K562 (cell line): Measurements from ENCODE around the gene RIT2. TPM values are rescaled to one million over a fixed set of nuclear protein-coding genes. Genes with fewer than 3 reads are reported as not detected.

Experiments
- ATAC-seq: fragments of 200-7000 bp; cut with Tn5 transposase; 3 replicates; pipeline ENCODE4 v1.9.1; 2020; ENCODE audit warnings: moderate library complexity
- BruUV-seq: library from RNA; stranded (reverse); fragments of 400-500 nt; replicated peaks from 2 replicates; lab custom pipeline; 2021; lab: Mats Ljungman, UMichigan
- CTCF ChIA-PET: fragments of 300-600 bp; formaldehyde crosslinking; extraction: SDS; loops from one replicate; lab custom pipeline; 2021; ENCODE audit warnings: low intra/inter-chr PET ratio; lab: Yijun Ruan, JAX
- POLR2A ChIA-PET: fragments of 300-600, 350-650 bp; sonication (Branson Sonifier 250); formaldehyde crosslinking; extraction: SDS; loops from one replicate; lab custom pipeline; 2021; ENCODE audit warnings: antibody characterized with exemption, inconsistent platforms; lab: Yijun Ruan, JAX
- DNase-seq, 4 experiments: peaks; one replicate each; pipeline versions ENCODE4 v3.0.0 to v3.0.0-alpha.2; 2011 to 2018; ENCODE audit warnings: low spot score in 3 of 4, mixed read lengths in 3 of 4; ENCODE audit errors: extremely low read depth in 1 of 4
- FAIRE-seq: peaks from 2 replicates; lab custom pipeline; 2011; peaks lifted over from hg19 to GRCh38; lab: Jason Lieb, UNC
- H2AFZ ChIP-seq: 2 replicates; pipeline ENCODE4 v1.6.0; 2011; ENCODE audit warnings: low read depth, low read length, control low read depth, inconsistent platforms
- H3K27ac ChIP-seq: fragments of 200-600 bp; 3 replicates; pipeline ENCODE4 v1.8.0; 2011; ENCODE audit warnings: low read depth, mild to moderate bottlenecking, control low read depth, inconsistent platforms, low read length, moderate library complexity, mixed read lengths; ENCODE audit errors: extremely low read depth
- H3K27me3 ChIP-seq, 2 experiments: fragments of 300-600 bp in 1 of 2; 2 replicates in 1 of 2; 3 replicates in 1 of 2; pipeline versions ENCODE4 v1.6.0 to v1.8.0; 2011; ENCODE audit warnings: inconsistent platforms in 2 of 2, low read length in 2 of 2, mild to moderate bottlenecking in 1 of 2, mixed read lengths in 1 of 2, moderate library complexity in 1 of 2; ENCODE audit not compliant: control insufficient read depth in 2 of 2, insufficient read depth in 2 of 2
- H3K36me3 ChIP-seq: fragments of 300-600 bp; 3 replicates; pipeline ENCODE4 v1.8.0; 2011; ENCODE audit warnings: mild to moderate bottlenecking, low read length, inconsistent platforms; ENCODE audit not compliant: control insufficient read depth, insufficient read depth
- H3K4me1 ChIP-seq, 2 experiments: fragments of 200-600 bp in 1 of 2; replicated peaks in 1 of 2; 2 replicates in 1 of 2; 3 replicates in 1 of 2; pipeline versions ENCODE4 v1.5.1 to v1.8.0; 2011; ENCODE audit warnings: inconsistent platforms in 2 of 2, low read length in 2 of 2, mild to moderate bottlenecking in 1 of 2, mixed read lengths in 1 of 2, moderate library complexity in 1 of 2; ENCODE audit not compliant: control insufficient read depth in 2 of 2, insufficient read depth in 2 of 2
- H3K4me2 ChIP-seq: 2 replicates; pipeline ENCODE4 v1.6.1; 2011; ENCODE audit warnings: low read length, control low read depth, inconsistent platforms, mixed read lengths; ENCODE audit not compliant: insufficient read depth
- H3K4me3 ChIP-seq: fragments of 200-600 bp; sonication (generic), shearing (Covaris generic); 2 replicates; pipeline ENCODE4 v1.5.1; 2016; ENCODE audit warnings: control low read depth, inconsistent platforms
- H3K79me2 ChIP-seq: fragments of 200-600 bp; 3 replicates; pipeline ENCODE4 v1.8.0; 2011; ENCODE audit warnings: low read length, inconsistent platforms; ENCODE audit not compliant: control insufficient read depth, insufficient read depth
- H3K9ac ChIP-seq, 2 experiments: 2 replicates each; pipeline versions ENCODE4 v1.6.0 to v1.6.1; 2011; ENCODE audit warnings: low read depth in 2 of 2, low read length in 2 of 2, control low read depth in 1 of 2, inconsistent platforms in 1 of 2, mild to moderate bottlenecking in 1 of 2, mixed read lengths in 1 of 2; ENCODE audit not compliant: insufficient read depth in 1 of 2
- H3K9me1 ChIP-seq: one replicate; pipeline ENCODE4 v1.6.0; 2011; ENCODE audit warnings: inconsistent platforms, mild to moderate bottlenecking, low read length, moderate library complexity; ENCODE audit not compliant: control insufficient read depth, insufficient read depth
- H3K9me3 ChIP-seq: replicated peaks from 2 replicates; pipeline ENCODE4 v1.5.1; 2011; ENCODE audit warnings: low read depth, low read length, inconsistent platforms; ENCODE audit not compliant: control insufficient read depth, insufficient read depth
- H4K20me1 ChIP-seq: replicated peaks from 2 replicates; pipeline ENCODE4 v1.6.1; 2011; ENCODE audit warnings: low read length, inconsistent platforms, mixed read lengths; ENCODE audit not compliant: control insufficient read depth, insufficient read depth
- ARID2 ChIP-seq: fragments of 450-650 bp; IDR thresholded peaks from 2 replicates; pipeline ENCODE4 v1.6.1; 2017; ENCODE audit warnings: antibody characterized with exemption, mild to moderate bottlenecking
- ATF3 ChIP-seq, 2 experiments: fragments of 450-650 bp in 1 of 2; sonication (generic) in 1 of 2; formaldehyde crosslinking in 1 of 2; IDR thresholded peaks in 1 of 2; conservative IDR thresholded peaks in 1 of 2; 2 replicates each; pipeline versions ENCODE4 v1.6.1 to v1.8.1; 2016 to 2023; ENCODE audit warnings: mild to moderate bottlenecking in 2 of 2, moderate library complexity in 2 of 2, inconsistent platforms in 1 of 2, missing genetic modification reagents in 1 of 2
- COPS2 ChIP-seq: fragments of 450-650 bp; conservative IDR thresholded peaks from 2 replicates; pipeline ENCODE4 v1.6.1; 2016; ENCODE audit warnings: mild to moderate bottlenecking, moderate library complexity
- CUX1 ChIP-seq: fragments of 200-800 bp; sonication (Bioruptor generic); IDR thresholded peaks from 2 replicates; pipeline ENCODE4 v1.6.1; 2016; ENCODE audit warnings: missing genetic modification characterization, missing compliant biosample characterization
- FOXP4 ChIP-seq: sonication (generic); formaldehyde crosslinking; IDR thresholded peaks from 2 replicates; pipeline ENCODE4 v1.8.0; 2022; ENCODE audit warnings: mild to moderate bottlenecking, missing genetic modification reagents, borderline replicate concordance
- MED1 ChIP-seq: sonication (generic); formaldehyde crosslinking; IDR thresholded peaks from 2 replicates; pipeline ENCODE4 v1.8.1; 2023; ENCODE audit warnings: missing genetic modification reagents, borderline replicate concordance
- MITF ChIP-seq: IDR thresholded peaks from 2 replicates; pipeline ENCODE4 v1.6.1; 2014; ENCODE audit warnings: antibody characterized with exemption
- MTF1 ChIP-seq: fragments of 250-450 bp; sonication (Bioruptor Pico); IDR thresholded peaks from 2 replicates; pipeline ENCODE4 v1.9.0; 2021; ENCODE audit warnings: moderate library complexity, mild to moderate bottlenecking, inconsistent platforms, borderline replicate concordance
- PHF8 ChIP-seq: fragments of 200-600 bp; sonication (generic); IDR thresholded peaks from 2 replicates; pipeline ENCODE4 v1.6.1; 2012; ENCODE audit warnings: mixed run types, mild to moderate bottlenecking, inconsistent platforms, low read length, moderate library complexity, borderline replicate concordance
- POLR2AphosphoS5 ChIP-seq: IDR thresholded peaks from 2 replicates; pipeline ENCODE4 v1.6.1; 2011; ENCODE audit warnings: mild to moderate bottlenecking, low read depth, low read length, moderate library complexity; ENCODE audit not compliant: control insufficient read depth, insufficient read depth
- SIN3B ChIP-seq: fragments of 450-650 bp; IDR thresholded peaks from 2 replicates; pipeline ENCODE4 v1.6.1; 2017; ENCODE audit warnings: low read depth, mild to moderate bottlenecking, moderate library complexity
- ZNF12 ChIP-seq: sonication (generic); formaldehyde crosslinking; IDR thresholded peaks from 2 replicates; pipeline ENCODE4 v1.4.0; 2020; ENCODE audit warnings: mild to moderate bottlenecking, missing genetic modification reagents
- ZNF79 ChIP-seq: fragments of 250-450 bp; sonication (Bioruptor Pico); IDR thresholded peaks from 2 replicates; pipeline ENCODE4 v1.4.0; 2020; ENCODE audit warnings: low read depth, mild to moderate bottlenecking, moderate library complexity
- WGBS: fragments of 100-300 bp; shearing (Covaris generic); methylation state at CpG from one replicate; pipeline ENCODE4 v1.1.6; 2016; ENCODE audit warnings: low coverage, mixed read lengths; ENCODE audit not compliant: insufficient coverage; ENCODE audit errors: missing lambda C conversion rate; 5-methylcytosine and 5-hydroxymethylcytosine counted together
- in situ Hi-C: fragments of 300-500 bp; cut with MboI; formaldehyde crosslinking; loops from 4 replicates; pipeline ENCODE4 v1.15.0; 2018; ENCODE audit warnings: inconsistent platforms, mixed read lengths
- intact Hi-C: fragments of 100-400 bp; cut with micrococcal nuclease; formaldehyde crosslinking; loops from 2 replicates; pipeline ENCODE4 v1.14.2; 2022
- polyA plus RNA-seq, 8 experiments: library from polyadenylated mRNA; depleted of rRNA in 4 of 8; stranded (reverse) in 5 of 8; unstranded in 3 of 8; fragments of >200 nt; fragmentation: Nextera tagmentation in 2 of 8; fragmentation: Illumina TruSeq in 1 of 8; extraction: Ambion mirVana in 2 of 8; extraction: Trizol in 1 of 8; gene quantifications; 2 replicates each; pipeline versions ENCODE4 v1.2.1 to v1.2.3, GENCODE V29; 2011 to 2014; ENCODE audit warnings: inconsistent platforms in 1 of 8, missing spikeins in 1 of 8
- total RNA-seq, 7 experiments: library from RNA; depleted of rRNA in 6 of 7; stranded (reverse); fragments of >200 nt in 6 of 7; fragmentation: Illumina TruSeq in 2 of 7; extraction: Trizol in 2 of 7; gene quantifications; 2 replicates each; pipeline versions ENCODE4 v1.2.1 to v1.2.3, GENCODE V29; 2011 to 2021; ENCODE audit warnings: low replicate concordance in 1 of 7

The RIT2 gene
- total and polyA plus RNA-seq, 9 of the 15 experiments (the other 6 are each of a cell fraction or from before 2014, with no cell fraction given): not detected

GRCh38 chr18:42954887-42955286 lies 160.6 kb downstream of the RIT2 start:
- no peak for TF ChIP-seq MTF1 (CRISPR knock-in tag)
- no peak for TF ChIP-seq POLR2AphosphoS5
- TF ChIP-seq SIN3B: no peak
- TF ChIP-seq MED1: no peak
- TF ChIP-seq FOXP4 (CRISPR knock-in tag): no peak
- TF ChIP-seq CUX1: no peak
- TF ChIP-seq ARID2: no peak
- no peak for TF ChIP-seq MITF
- TF ChIP-seq ZNF12 (CRISPR knock-in tag): no peak
- no peak for TF ChIP-seq PHF8
- no peak for TF ChIP-seq ZNF79 (CRISPR knock-in tag)
- TF ChIP-seq ATF3 (IDR thresholded peaks at IDR 0.05): no peak
- no peak for TF ChIP-seq ATF3 (CRISPR knock-in tag; conservative IDR thresholded peaks at IDR 0.05)
- TF ChIP-seq COPS2: no peak
- no peaks in the 10 kb centered on the region for H3K27me3 ChIP-seq
- intact Hi-C loops (no loop called here), in situ Hi-C loops (no loop called here)
- DNase-seq: no peak
- H4K20me1 ChIP-seq: no peaks in the 10 kb centered on the region
- no peaks in the 10 kb centered on the region for H3K9me1 ChIP-seq
- no peaks in the 10 kb centered on the region for H3K9me3 ChIP-seq
- H3K79me2 ChIP-seq: no peaks in the 10 kb centered on the region
- ChIA-PET POLR2A (no interaction called here), CTCF (no interaction called here)
- no peak overlapping the region for H3K4me3 ChIP-seq
- no peaks in the 10 kb centered on the region for H3K4me1 ChIP-seq
- no peak for FAIRE-seq
- no peak overlapping the region for H3K9ac ChIP-seq
- H3K4me2 ChIP-seq: no peak overlapping the region
- H2AFZ ChIP-seq: no peak overlapping the region
- H3K27ac ChIP-seq: no peak overlapping the region
- BruUV-seq: no TSS peak
- no peak for ATAC-seq
- WGBS: 0% methylated on average over 1 of the region's 1 CpG
- H3K36me3 ChIP-seq: no peaks in the 10 kb centered on the region
